Neural cell (in vitro differentiated cells): Measurements from ENCODE around the gene STXBP2. TPM values are rescaled to one million over a fixed set of nuclear protein-coding genes. Genes with fewer than 3 reads are reported as not detected.

Experiments used
- H2AFZ ChIP-seq: fragments of 200-600, 300-800 bp; sonication (generic), shearing (Covaris generic); 2 replicates; pipeline ENCODE4 v1.6.0; 2014; ENCODE audit warnings: low read depth, mild to moderate bottlenecking, antibody characterized with exemption, low read length, moderate library complexity
- H3F3A ChIP-seq: fragments of 200-600 bp; shearing (Covaris generic); 2 replicates; pipeline ENCODE4 v1.6.1; 2016; ENCODE audit warnings: mild to moderate bottlenecking, moderate library complexity, mixed read lengths, antibody characterized with exemption, low read length; ENCODE audit not compliant: insufficient read depth, poor library complexity, severe bottlenecking
- H3K27ac ChIP-seq: fragments of 200-600, 300-800 bp; sonication (generic), shearing (Covaris generic); 2 replicates; pipeline ENCODE4 v1.5.1; 2014; ENCODE audit warnings: mild to moderate bottlenecking, low read length, moderate library complexity
- H3K27me3 ChIP-seq: fragments of 300-800, 200-600 bp; sonication (generic), shearing (Covaris generic); 2 replicates; pipeline ENCODE4 v1.6.0; 2014; ENCODE audit warnings: mild to moderate bottlenecking, low read depth, low read length, moderate library complexity; ENCODE audit not compliant: insufficient read depth
- H3K36me3 ChIP-seq: fragments of 300-800, 200-600 bp; sonication (generic), shearing (Covaris generic); 2 replicates; pipeline ENCODE4 v1.5.1; 2014; ENCODE audit warnings: mild to moderate bottlenecking, antibody characterized with exemption, low read length, moderate library complexity; ENCODE audit not compliant: insufficient read depth
- H3K4me2 ChIP-seq: fragments of 300-800, 200-600 bp; sonication (generic), shearing (Covaris generic); 2 replicates; pipeline ENCODE4 v1.6.0; 2014; ENCODE audit warnings: mild to moderate bottlenecking, low read length
- H3K4me3 ChIP-seq: fragments of 300-800, 200-600 bp; sonication (generic), shearing (Covaris generic); 2 replicates; pipeline ENCODE4 v1.5.1; 2014; ENCODE audit warnings: mild to moderate bottlenecking, low read length, moderate library complexity
- H3K79me2 ChIP-seq: fragments of 200-600 bp; shearing (Covaris generic); replicated peaks from 2 replicates; pipeline ENCODE4 v1.6.0; 2014; ENCODE audit warnings: mild to moderate bottlenecking, low read length, moderate library complexity; ENCODE audit not compliant: insufficient read depth
- H3K9ac ChIP-seq: fragments of 300-800, 200-600 bp; sonication (generic), shearing (Covaris generic); 2 replicates; pipeline ENCODE4 v1.6.1; 2016; ENCODE audit warnings: mild to moderate bottlenecking, low read length, mixed read lengths
- H3K9me2 ChIP-seq: fragments of 200-600 bp; shearing (Covaris generic); 2 replicates; pipeline ENCODE4 v1.6.1; 2016; ENCODE audit warnings: mild to moderate bottlenecking, low read length, mixed read lengths; ENCODE audit not compliant: insufficient read depth
- H3K9me3 ChIP-seq: fragments of 200-600, 300-800 bp; sonication (generic), shearing (Covaris generic); 2 replicates; pipeline ENCODE4 v1.6.1; 2016; ENCODE audit warnings: mild to moderate bottlenecking, mixed run types, low read length, moderate library complexity, mixed read lengths
- H4K20me1 ChIP-seq: fragments of 200-600 bp; shearing (Covaris generic); 2 replicates; pipeline ENCODE4 v1.6.1; 2016; ENCODE audit warnings: mild to moderate bottlenecking, mixed run types; ENCODE audit not compliant: insufficient read depth
- CTCF ChIP-seq: fragments of 450-650 bp; IDR thresholded peaks from 2 replicates; pipeline ENCODE4 v1.5.1; 2014; ENCODE audit warnings: antibody characterized with exemption, mild to moderate bottlenecking, moderate library complexity; ENCODE audit not compliant: poor library complexity, severe bottlenecking
- EP300 ChIP-seq: fragments of 450-650 bp; conservative IDR thresholded peaks from 2 replicates; pipeline ENCODE4 v1.6.1; 2014; ENCODE audit warnings: antibody characterized with exemption, mild to moderate bottlenecking, moderate library complexity; ENCODE audit not compliant: poor library complexity, severe bottlenecking
- EZH2 ChIP-seq: fragments of 200-600, 300-800 bp; shearing (Covaris generic), sonication (generic); IDR thresholded peaks from 2 replicates; pipeline ENCODE4 v1.6.1; 2014; ENCODE audit warnings: antibody characterized with exemption, low read length, borderline replicate concordance, mild to moderate bottlenecking; ENCODE audit not compliant: insufficient read depth, poor library complexity, severe bottlenecking
- MXI1 ChIP-seq: fragments of 450-650 bp; conservative IDR thresholded peaks from 2 replicates; pipeline ENCODE4 v1.6.1; 2014; ENCODE audit warnings: antibody characterized with exemption, mild to moderate bottlenecking; ENCODE audit not compliant: poor library complexity, severe bottlenecking
- POLR2AphosphoS5 ChIP-seq: IDR thresholded peaks from 2 replicates; pipeline ENCODE4 v1.6.1; 2012
- RAD21 ChIP-seq: fragments of 450-650 bp; conservative IDR thresholded peaks from 2 replicates; pipeline ENCODE4 v1.6.1; 2014; ENCODE audit warnings: antibody characterized with exemption, mild to moderate bottlenecking, moderate library complexity
- REST ChIP-seq: IDR thresholded peaks from 2 replicates; pipeline ENCODE4 v1.6.1; 2012; ENCODE audit warnings: borderline replicate concordance
- SMC3 ChIP-seq: fragments of 450-650 bp; conservative IDR thresholded peaks from 2 replicates; pipeline ENCODE4 v1.6.1; 2014; ENCODE audit warnings: antibody characterized with exemption, mild to moderate bottlenecking, moderate library complexity; ENCODE audit not compliant: poor library complexity
- TAF1 ChIP-seq: IDR thresholded peaks from 2 replicates; pipeline ENCODE4 v1.6.1; 2012; ENCODE audit warnings: low read depth
- polyA plus RNA-seq: library from polyadenylated mRNA; depleted of rRNA; stranded (reverse); fragments of >200 nt; gene quantifications from 2 replicates; pipeline ENCODE4 v1.2.3, GENCODE V29; 2014

STXBP2 gene
- polyA plus RNA-seq, 1 donor from 2014 or later = 1.7 TPM

- Histone ChIP-seq H3K4me3 (no peak overlapping the region), H2AFZ (no peak overlapping the region), H3K9me2 (no peaks in the 10 kb centered on the region), H3K9me3 (no peaks in the 10 kb centered on the region), H4K20me1 (no peaks in the 10 kb centered on the region), H3K4me2 (no peak overlapping the region), H3K27ac (no peak overlapping the region), H3K27me3 (no peaks in the 10 kb centered on the region), H3K9ac (no peak overlapping the region), H3F3A (no peaks in the 10 kb centered on the region), H3K36me3 (no peaks in the 10 kb centered on the region), H3K79me2 (no peaks in the 10 kb centered on the region)
- TF ChIP-seq EZH2 (no peak), EP300 (no peak), SMC3 (no peak), RAD21 (no peak), MXI1 (no peak), REST (no peak), POLR2AphosphoS5 (no peak), CTCF (no peak), TAF1 (no peak)
Observed at GRCh38 chr19:7661744-7662538, 25.0 kb downstream of the STXBP2 start.

- Histone ChIP-seq H3K4me2 (no peak overlapping the region), H2AFZ (no peak overlapping the region), H3F3A (no peaks in the 10 kb centered on the region), H3K9ac (no peak overlapping the region), H3K9me3 (no peaks in the 10 kb centered on the region), H3K36me3 (no peaks in the 10 kb centered on the region), H3K27ac (no peak overlapping the region), H3K9me2 (no peaks in the 10 kb centered on the region), H3K27me3 (no peaks in the 10 kb centered on the region), H4K20me1 (no peaks in the 10 kb centered on the region), H3K79me2 (no peaks in the 10 kb centered on the region), H3K4me3 (no peak overlapping the region)
- no peak for TF ChIP-seq TAF1
Observed at GRCh38 chr19:7662657-7663056, 25.7 kb downstream of the STXBP2 start.
